NCI-H146 treated with DMSO at 0.1 percent for 48 hours (cell line): ENCODE data around the gene ATP8A2.
"Not testable (repeated sequence)": the region's sequence is repeated elsewhere in the genome, so short reads cannot be mapped to it uniquely, and the experiment has no call there.

Source experiments
- DNase-seq: peaks from one replicate; lab custom pipeline; 2025; ENCODE audit not compliant: unreplicated experiment; lab: John Stamatoyannopoulos, UW

The ATP8A2 gene

DNA sequence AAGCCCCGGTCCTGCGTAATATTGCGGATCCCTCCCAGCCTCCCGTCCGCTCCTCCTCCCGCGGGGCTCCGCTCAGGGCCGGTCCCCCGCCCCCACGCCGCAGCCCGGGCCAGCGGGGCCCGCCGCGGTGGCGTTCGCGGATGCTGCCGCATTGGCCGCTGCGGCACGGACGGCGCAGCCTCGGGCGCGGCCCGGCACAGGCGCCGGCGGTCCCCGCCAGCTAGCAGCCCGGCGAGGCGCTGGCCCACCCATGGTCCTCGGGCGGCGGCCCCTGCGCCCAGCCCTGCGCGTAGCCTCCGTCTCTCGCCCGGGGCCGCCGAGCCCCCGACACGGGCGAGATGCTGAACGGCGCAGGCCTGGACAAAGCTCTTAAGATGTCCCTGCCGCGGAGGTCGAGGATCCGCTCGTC, at the start of gene ATP8A2:
TSS of gene ATP8A2 (plus strand) at position 100 of the 409 bp plus-strand sequence. CDS start at position 339, 239 bp downstream.
- no peak for DNase-seq

DNA sequence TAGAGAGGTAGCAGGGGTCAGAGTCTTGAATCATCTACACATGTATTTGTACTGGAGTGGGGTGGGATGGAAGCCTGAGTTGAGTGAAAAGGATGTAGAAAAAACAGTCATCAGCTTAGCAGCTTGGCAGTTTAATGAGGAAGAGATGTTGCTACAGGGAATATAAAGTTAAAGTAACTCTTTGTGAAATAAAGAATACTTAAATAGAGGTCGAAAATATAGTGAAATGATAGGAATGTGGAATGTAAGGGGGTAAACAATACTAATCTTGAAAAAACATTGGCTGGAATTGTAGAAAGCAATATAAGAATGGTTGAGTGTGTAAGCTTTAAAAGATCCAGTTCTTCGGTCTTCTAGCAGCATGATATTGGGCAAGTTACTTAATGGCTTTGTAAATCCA, 47.7 kb upstream of the ATP8A2 start:
- DNase-seq: no peak

DNA sequence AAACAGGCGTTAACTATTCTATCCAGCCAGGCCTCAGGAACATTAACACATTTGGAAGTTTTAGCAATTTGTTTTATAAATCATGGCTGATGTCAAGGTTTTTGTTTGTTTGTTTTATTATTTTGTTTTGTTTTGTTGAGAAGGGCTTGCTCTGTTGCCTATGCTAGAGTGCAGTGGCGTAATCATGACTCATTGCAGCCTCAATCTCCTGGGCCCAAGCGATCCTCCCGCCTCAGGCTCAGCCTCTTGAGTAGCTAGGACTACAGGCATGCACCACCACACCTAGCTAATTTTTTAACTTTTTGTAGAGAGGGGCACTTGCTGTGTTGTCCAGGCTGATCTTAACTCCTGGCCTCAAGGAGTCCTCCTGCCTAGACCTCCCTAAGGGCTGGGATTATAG, 42.1 kb upstream of the ATP8A2 start:
- DNase-seq: no peak

DNA sequence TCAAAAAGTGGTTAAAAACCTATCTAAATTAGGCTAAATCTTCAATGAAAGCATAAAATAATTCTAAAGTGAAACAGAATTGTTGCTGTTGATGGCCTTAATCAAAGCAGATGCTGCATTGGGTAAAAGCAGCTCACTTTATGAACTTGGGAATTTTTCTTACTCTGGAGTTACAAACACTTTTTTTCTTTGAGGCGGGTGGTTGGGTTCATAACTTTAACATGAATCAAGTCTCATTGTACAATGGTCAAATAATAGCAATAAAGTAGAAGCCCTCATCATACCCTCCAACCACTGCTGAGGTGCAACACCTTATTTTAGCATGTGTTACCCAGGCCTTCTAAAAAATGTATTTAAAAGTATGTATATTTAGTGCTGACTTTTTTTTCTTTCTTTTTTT, 41.2 kb upstream of the ATP8A2 start:
- DNase-seq: no peak

DNA sequence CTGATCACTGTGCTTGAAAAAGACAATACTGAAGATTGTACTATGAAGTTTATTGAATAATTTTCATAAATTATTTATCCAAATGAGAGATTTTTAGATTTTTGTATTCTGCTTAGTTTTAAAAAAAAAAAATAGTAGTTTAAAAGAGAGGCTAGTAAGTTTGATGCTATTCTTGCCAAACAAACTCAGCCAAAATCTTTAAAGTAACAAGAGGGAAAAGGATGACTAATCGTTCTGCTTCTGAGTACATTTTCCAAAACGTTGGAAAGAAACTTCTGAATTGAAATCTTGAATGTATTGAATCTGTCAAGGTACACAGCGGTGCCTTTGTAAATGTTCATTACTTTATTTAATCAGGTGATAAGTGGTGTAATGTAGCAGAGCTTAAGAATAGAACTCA, 35.9 kb upstream of the ATP8A2 start:
- no peak for DNase-seq

DNA sequence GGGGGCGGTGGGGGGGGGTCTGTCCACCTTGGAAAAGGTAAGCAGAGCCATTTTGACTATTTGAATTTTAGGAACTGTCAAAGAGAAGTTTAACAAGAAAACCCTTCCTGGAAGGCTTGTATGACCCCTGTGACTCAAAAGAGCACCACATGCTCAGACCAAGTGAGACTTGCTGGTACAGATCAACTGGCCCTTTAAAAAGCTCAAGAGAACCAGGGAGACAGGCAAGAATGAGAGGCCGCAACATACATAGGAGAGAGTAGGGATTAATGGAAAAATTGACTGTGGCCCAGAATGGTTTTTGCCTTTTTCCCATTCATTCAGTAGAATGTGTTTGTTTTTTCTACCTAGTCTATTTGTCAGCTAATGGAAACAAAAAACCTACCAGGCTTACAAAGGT, 26.2 kb upstream of the ATP8A2 start:
- DNase-seq: no peak

DNA sequence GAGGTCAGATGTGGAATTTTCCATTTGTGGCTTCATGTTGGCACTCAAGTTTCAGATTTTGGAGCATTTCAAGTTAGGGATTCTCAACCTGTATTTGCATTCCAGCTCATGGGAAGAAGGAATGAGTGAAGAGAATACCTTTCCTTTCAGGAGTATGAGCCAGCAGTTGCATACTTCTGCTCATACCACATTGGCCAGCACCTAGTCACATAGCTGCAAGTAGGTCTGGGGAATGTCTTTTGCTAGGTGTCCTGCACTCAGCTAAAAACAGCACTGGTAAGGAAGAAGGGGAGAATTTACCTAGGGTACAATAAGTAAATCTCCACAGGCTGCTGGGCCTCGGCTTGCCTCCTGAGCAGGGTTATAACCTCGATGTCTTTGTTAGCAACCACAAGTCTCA, 24.6 kb upstream of the ATP8A2 start:
- DNase-seq: no peak

DNA sequence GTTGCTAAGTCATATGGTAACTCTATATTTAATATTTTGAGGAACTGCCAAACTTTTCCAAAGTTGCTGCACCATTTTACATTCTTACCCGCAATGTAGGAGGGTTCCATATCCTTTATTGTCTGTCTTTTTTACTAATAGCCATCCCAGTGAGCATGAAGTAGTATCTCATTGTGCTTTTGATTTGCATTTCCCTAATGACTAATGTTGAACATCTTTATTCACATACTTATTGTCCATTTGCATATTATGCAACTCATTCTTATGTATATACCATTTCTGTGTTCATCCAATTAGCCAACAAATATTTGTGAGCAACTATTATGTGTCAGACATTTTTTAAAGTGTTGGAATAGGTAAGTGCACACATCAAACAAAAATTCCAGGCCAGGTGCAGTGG, 20.4 kb upstream of the ATP8A2 start:
- no peak for DNase-seq

DNA sequence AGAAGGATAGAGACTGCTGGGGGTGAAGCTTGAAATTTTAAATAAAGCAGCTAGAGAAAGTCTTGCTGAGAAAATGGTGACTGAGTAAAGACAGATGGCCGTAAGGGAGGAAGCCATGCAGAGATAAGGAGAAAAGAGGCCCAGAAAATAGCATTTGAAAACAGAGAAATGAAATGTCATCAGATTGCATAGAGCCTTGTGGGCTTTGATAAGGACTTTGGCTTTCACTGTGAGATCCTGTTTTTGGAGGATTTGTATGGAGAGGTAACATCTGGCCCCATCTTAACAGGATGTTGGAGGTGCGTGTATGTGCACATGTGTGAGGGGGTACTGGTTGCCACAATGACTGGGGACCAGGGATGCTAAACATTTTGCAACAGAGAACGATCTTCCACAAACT, 19.5 kb upstream of the ATP8A2 start:
- peak; percentile 4 for DNase-seq

DNA sequence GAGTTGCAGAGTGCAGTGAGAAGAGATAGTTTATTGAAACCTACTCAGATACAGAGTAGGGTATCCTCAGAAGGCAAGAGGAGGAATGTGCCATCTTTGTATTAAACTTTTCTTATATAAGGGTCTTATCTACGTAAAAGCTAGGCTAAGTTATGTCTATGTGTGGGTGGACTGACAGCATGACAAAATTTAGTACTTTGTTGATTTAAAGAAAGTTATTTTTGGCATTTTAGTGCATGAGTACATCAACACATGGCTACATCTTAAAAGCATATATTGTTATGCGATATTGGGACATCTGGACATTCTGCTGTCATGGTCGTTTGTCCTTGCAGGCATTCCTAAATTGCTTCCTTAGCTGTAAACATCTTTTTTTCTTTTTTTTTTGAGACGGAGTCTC, 19.0 kb upstream of the ATP8A2 start:
- no peak for DNase-seq

DNA sequence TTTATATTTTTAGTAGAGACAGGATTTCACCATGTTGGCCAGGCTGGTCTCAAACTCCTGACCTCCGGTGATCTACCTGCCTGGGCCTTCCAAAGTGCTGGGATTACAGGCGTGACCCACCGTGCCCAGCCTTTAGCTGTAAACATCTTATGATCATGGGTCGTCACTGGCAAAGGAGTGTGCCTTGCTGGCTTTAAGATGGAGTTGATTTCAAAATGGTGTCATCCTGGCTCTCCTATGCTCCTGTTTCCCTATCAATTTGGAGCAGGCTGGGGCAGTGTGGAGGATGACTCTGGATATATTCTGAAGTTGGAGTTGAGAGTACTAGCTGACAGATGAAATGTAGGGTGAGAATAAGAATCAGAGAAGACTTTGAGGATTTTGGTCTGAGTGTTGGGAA, 18.4 kb upstream of the ATP8A2 start:
- DNase-seq: no peak

DNA sequence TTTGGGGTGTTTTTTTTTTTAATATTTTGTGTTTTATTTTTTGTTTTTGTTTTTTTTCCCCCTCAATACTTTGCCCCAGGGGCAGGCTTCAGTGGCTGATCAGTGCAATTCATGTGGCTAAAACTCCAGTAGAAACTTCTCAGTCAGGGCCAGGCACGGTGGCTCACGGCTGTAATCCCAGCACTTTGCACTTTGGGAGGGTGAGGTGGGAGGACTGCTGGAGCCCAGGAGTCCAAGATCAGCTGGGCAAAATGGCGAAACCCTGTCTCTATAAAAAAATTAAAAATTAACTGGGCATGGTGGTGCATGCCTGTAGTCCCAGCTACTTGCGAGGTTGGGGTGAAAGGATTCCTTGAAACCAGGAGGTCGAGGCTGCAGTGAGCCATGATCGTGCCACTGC, 17.4 kb upstream of the ATP8A2 start:
- DNase-seq: no peak

DNA sequence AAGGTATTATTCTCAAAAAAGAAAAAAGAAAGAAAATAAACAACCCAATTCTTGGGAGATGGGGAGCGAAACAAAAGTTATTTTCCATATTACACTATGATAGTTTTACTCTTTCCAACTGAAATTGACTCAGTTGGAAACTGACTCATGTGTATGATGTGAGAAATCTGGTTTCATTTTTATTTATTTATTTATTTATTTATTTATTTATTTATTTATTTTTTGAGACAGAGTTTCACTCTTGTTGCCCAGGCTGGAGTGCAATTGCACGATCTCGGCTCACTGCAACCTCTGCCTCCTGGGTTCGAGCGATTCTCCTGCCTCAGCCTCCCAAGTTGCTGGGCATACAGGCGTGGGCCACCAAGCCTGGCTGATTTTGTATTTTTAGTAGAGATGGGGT, 11.3 kb upstream of the ATP8A2 start:
- not testable (repeated sequence) for DNase-seq

DNA sequence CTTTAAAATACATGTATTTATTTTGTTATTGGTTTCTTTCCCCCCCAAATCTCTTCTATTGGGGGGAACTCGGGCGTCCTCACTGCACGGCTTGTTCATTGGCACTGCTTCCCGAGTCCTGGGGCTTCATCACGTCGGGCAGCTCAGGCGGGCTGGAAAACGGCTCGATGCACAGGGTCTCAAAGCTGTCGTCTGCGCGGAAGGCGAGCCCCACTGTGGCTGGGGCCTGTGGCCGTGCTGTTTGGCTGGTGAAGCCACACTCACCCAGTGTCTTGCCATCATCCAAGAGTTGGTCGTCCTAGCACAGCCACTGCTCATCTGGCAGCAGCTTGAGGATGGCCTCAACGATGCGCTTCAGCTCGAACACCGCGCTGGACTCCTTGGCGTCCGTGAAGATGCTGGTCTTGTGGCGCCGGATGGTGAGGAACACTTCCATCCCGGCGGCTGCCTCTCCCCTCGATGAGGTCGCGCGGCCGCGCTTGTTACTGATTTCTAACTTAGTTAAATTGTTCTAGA, 6.0 kb upstream of the ATP8A2 start:
- no peak for DNase-seq

DNA sequence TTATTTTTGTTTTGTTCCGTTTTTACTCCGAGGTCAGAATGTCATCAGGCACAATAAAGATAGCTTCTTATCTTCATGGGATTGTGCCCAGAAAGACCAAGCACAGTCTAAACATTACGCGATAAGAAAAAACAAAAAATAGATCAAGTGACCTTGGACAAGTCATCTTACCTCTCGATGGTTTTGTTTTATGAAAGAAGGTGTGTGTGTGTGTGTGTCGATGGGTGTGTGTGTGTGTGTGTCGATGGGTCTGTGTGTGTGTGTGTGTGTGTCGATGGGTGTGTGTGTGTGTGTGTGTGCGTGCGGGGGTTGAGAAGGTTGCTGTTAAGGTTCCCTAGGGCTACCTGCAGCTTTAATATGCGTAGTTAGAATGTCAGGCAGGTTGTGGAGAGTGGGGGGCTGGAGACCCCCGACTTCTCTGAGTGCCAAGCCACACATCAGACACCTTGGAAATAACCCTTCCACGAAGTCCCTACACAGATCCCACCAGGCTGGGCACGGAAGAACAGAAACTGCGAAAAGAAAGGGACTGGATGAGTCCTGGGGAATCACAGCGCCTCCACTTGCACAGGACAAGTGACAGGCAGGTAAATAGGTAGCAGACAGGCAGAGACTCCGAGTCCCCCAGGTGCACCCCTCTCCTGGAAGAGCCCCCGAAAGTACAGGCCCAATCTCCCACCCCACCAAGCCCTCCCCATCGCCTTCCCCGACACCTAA, 458 bp upstream of the ATP8A2 start:
- no peak for DNase-seq

DNA sequence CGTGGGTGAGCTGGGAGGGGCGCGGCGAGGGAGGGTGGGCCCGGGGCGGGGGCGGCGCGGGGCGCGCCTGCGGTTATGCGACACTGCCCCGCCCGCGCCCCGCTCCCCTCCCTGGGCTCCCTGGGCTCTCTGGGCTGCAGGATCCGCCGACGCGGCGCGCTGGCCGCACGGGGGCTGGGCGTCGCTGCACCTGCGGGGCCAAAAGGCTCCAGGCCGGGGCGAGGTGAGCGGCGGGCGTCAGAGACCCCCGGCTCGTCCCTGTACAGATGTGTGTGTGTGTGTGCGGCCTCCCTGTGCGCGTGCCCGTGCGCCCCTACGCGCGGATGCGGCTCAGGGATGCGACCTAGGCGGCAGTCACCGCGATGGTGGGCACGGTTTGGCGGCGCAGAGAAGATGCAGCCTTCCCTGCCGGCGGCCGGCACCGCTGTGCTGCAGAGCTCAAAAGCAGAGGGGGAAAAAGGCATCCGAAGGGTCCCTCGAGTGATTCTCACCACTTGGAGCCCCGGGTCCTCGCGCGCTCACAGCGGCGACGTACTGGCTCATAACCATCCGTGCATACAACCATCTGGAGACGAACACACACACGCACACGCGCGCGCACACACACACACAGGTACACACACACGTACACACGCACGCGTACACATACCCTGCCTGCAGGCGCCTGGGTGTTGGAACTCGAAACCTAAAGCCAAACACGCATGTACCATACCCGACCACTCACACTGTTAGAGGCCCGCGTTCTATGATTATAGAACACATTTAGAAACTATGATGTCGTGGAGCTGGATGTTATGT, 709 bp downstream of the ATP8A2 start:
- peak; percentile 6 for DNase-seq

DNA sequence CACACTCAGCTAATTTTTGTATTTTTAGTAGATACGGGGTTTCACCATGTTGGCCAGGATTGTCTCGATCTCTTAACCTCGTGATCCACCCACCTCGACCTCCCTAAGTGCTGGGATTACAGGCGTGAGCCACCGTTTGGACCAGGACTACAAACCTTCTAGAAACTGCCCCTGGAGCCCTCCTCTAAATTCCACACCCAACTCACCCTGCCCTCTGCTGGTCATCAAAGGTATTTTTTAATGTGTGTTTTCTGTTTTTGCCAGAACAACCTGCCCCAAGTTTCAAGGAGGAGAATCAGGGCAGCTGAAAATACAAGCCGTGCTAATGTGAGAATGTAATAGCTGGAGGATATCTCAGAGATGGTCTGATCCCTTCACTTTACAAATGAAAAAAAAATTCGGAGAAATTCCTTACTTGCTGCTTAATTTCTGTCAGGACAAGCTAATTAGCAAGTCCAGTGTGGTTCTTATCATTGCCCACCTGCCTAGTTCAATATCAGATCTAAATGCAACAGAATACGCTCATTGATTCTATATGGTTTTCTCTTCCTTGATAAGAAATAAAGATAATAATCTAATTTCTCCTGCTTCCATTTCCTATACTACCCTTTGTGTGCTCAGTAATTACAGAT, 4.1 kb downstream of the ATP8A2 start:
- DNase-seq: peak; percentile 25

DNA sequence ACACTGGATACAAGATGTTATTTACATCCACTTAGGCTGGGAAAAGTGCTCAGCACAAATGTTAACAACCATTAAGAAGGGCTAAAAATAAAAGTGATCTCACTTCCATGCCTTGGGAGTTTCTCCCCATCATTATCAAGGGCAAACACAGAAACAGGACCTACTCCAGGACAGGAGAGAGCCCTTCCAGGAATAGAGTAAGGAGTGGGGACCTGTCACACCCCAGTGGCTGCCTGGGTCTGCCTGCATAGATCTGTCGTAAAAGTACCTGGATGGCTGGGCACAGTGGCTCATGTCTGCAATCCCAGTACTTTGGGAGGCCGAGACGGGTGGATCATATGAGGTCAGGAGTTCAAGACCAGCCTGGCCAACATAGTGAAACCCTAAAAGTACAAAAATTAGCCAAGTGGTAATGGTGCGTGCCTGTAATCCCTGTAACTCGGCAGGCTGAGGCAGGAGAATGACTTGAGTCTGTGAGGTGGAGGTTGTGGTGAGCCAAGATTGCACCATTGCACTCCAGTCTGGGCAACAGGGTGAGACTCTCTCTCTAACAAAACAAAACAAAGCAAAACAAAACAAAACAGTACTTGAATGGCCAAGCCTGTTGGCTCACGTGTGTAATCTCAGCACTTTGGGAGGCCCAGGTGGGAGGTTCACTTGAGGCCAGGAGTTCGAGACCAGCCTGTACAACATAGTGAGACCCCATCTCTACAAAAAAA, 5.6 kb downstream of the ATP8A2 start:
- DNase-seq: no peak

DNA sequence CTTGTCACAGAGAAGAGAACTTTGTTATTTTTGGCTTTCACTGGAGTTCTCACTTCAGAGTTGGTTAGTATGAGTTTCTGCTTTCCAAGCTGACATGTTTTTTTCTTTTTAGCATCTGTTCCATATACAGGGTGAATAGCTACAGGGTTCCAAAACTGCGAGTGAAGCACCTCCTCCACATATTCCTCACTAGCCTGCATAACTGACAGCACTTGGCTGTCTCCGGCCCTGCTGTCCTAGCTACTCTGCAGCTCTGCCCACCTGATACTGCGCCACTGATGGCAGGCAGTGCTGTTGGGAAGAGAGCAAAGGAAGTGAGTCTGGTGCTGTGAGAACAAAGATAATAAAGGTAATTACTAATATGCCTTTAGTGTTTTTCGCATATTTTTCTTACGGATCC, 6.8 kb downstream of the ATP8A2 start:
- no peak for DNase-seq

DNA sequence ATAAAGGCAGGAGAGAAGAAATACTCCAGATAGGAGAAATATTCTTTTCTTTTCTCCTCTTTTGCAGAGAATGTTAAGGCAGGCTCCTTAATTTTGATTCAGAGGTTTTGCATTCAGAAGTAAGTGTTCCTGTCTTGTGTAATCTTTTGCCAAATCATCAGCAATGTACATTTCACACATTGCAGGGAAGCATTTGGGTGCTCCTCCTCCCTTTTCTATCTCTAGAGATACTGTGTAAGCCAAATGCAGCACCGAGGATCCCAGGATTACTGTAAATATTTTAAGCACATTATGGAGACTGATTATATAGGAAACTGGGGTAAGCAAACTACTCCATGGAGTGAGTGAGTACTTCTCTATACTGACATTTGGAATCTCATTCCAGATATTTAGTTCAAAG, 7.2 kb downstream of the ATP8A2 start:
- no peak for DNase-seq

DNA sequence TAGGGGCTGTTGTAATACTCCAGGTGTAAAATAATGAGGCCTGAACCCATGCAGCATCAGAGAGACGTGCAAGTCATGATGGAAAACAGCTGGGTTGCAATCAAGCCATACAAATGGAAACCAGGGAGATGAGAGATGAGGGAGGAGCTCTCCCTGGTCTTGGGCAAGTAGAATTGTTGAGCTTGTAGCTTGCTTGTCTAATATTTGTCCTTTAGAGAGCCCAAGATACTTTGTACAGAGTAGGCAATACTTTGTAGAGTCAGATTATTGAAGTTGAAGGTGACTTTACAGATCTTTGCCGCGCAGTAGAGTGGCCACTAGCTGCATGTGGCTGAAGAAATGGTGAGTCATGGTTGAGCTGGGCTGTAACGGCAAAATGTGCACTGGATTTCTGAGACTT, 8.3 kb downstream of the ATP8A2 start:
- DNase-seq: no peak
